HL-60 (cell line): ENCODE data around the gene CORO2A.
A peak's percentile ranks its signal among the peaks of the same experiment; 100 is the strongest.

Experiments
- POLR2AphosphoS5 ChIP-seq: IDR thresholded peaks from 2 replicates; pipeline ENCODE4 v1.6.1; 2012; ENCODE audit warnings: low read depth
- TF ChIP-seq, protein P1 (sequence below): IDR thresholded peaks from one replicate; pipeline ENCODE4 v1.5.1; 2011; ENCODE audit warnings: low read length, control low read depth, inconsistent platforms; ENCODE audit not compliant: insufficient read depth
- TF ChIP-seq, protein P2 (sequence below): IDR thresholded peaks from 2 replicates; pipeline ENCODE4 v1.6.1; 2012; ENCODE audit warnings: low read depth; ENCODE audit not compliant: insufficient replicate concordance

- TF ChIP-seq, protein P1, sequence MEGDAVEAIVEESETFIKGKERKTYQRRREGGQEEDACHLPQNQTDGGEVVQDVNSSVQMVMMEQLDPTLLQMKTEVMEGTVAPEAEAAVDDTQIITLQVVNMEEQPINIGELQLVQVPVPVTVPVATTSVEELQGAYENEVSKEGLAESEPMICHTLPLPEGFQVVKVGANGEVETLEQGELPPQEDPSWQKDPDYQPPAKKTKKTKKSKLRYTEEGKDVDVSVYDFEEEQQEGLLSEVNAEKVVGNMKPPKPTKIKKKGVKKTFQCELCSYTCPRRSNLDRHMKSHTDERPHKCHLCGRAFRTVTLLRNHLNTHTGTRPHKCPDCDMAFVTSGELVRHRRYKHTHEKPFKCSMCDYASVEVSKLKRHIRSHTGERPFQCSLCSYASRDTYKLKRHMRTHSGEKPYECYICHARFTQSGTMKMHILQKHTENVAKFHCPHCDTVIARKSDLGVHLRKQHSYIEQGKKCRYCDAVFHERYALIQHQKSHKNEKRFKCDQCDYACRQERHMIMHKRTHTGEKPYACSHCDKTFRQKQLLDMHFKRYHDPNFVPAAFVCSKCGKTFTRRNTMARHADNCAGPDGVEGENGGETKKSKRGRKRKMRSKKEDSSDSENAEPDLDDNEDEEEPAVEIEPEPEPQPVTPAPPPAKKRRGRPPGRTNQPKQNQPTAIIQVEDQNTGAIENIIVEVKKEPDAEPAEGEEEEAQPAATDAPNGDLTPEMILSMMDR = no peak
- peak; percentile 17; the same call in 1 of the 2 replicates for TF ChIP-seq POLR2AphosphoS5
- TF ChIP-seq, protein P2, sequence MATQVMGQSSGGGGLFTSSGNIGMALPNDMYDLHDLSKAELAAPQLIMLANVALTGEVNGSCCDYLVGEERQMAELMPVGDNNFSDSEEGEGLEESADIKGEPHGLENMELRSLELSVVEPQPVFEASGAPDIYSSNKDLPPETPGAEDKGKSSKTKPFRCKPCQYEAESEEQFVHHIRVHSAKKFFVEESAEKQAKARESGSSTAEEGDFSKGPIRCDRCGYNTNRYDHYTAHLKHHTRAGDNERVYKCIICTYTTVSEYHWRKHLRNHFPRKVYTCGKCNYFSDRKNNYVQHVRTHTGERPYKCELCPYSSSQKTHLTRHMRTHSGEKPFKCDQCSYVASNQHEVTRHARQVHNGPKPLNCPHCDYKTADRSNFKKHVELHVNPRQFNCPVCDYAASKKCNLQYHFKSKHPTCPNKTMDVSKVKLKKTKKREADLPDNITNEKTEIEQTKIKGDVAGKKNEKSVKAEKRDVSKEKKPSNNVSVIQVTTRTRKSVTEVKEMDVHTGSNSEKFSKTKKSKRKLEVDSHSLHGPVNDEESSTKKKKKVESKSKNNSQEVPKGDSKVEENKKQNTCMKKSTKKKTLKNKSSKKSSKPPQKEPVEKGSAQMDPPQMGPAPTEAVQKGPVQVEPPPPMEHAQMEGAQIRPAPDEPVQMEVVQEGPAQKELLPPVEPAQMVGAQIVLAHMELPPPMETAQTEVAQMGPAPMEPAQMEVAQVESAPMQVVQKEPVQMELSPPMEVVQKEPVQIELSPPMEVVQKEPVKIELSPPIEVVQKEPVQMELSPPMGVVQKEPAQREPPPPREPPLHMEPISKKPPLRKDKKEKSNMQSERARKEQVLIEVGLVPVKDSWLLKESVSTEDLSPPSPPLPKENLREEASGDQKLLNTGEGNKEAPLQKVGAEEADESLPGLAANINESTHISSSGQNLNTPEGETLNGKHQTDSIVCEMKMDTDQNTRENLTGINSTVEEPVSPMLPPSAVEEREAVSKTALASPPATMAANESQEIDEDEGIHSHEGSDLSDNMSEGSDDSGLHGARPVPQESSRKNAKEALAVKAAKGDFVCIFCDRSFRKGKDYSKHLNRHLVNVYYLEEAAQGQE = no peak
Observed at GRCh38 chr9:98083061-98083501, 109.4 kb downstream of the CORO2A start.
